ENCODE results near the gene PDAP1. TPM values are rescaled to one million over a fixed set of nuclear protein-coding genes. Genes with fewer than 3 reads are reported as not detected.
"Not testable (repeated sequence)": the region's sequence is repeated elsewhere in the genome, so short reads cannot be mapped to it uniquely, and the experiment has no call there.

Gene PDAP1
- total RNA-seq = 105 and 109 TPM in 2 replicates

GRCh38 chr7:99408379-99409191, at the start of gene PDAP1, which contains the start of gene BUD31:
TSS of gene PDAP1 (minus strand) at chr7:99408597. CDS start at chr7:99408548, 49 bp downstream.
TSS of gene BUD31 (plus strand) at chr7:99408969. CDS start at chr7:99411093, 2,124 bp downstream.
- peak; percentile 85 for DNase-seq (ENCODE audit: extremely low read depth, low read depth, low spot score)

- no peak for DNase-seq (ENCODE audit: extremely low read depth, low read depth, low spot score)
Measured at GRCh38 chr7:99457650-99458493, 49.5 kb upstream of the PDAP1 start.

- no peak for DNase-seq (ENCODE audit: extremely low read depth, low read depth, low spot score)
Measured at GRCh38 chr7:99457050-99457649, 48.8 kb upstream of the PDAP1 start.

- DNase-seq (ENCODE audit: extremely low read depth, low read depth, low spot score) = no peak
Measured at GRCh38 chr7:99456288-99456687, 47.9 kb upstream of the PDAP1 start.

GRCh38 chr7:99455874-99456273, 47.5 kb upstream of the PDAP1 start:
- DNase-seq (ENCODE audit: extremely low read depth, low read depth, low spot score) = no peak

- DNase-seq (ENCODE audit: extremely low read depth, low read depth, low spot score) = no peak
Measured at GRCh38 chr7:99453105-99453504, 44.7 kb upstream of the PDAP1 start.

GRCh38 chr7:99452541-99452940, 44.1 kb upstream of the PDAP1 start:
- DNase-seq (ENCODE audit: extremely low read depth, low read depth, low spot score) = no peak

GRCh38 chr7:99451936-99452335, 43.5 kb upstream of the PDAP1 start:
- DNase-seq (ENCODE audit: extremely low read depth, low read depth, low spot score) = no peak

GRCh38 chr7:99449326-99449725, 40.9 kb upstream of the PDAP1 start:
- DNase-seq (ENCODE audit: extremely low read depth, low read depth, low spot score) = no peak

- no peak for DNase-seq (ENCODE audit: extremely low read depth, low read depth, low spot score)
Measured at GRCh38 chr7:99448855-99449254, 40.5 kb upstream of the PDAP1 start.

- DNase-seq (ENCODE audit: extremely low read depth, low read depth, low spot score) = no peak
Measured at GRCh38 chr7:99447943-99448342, 39.5 kb upstream of the PDAP1 start.

GRCh38 chr7:99446096-99446495, 37.7 kb upstream of the PDAP1 start:
- no peak for DNase-seq (ENCODE audit: extremely low read depth, low read depth, low spot score)

GRCh38 chr7:99440195-99440594, 31.8 kb upstream of the PDAP1 start:
- no peak for DNase-seq (ENCODE audit: extremely low read depth, low read depth, low spot score)

- peak; percentile 62 for DNase-seq (ENCODE audit: extremely low read depth, low read depth, low spot score)
Measured at GRCh38 chr7:99438573-99439480, 30.4 kb upstream of the PDAP1 start, which contains the start of the genes CPSF4 and PTCD1. TSS of gene CPSF4 (plus strand) at chr7:99438943. CDS start at chr7:99439083, 140 bp downstream. TSS of gene PTCD1 (minus strand) at chr7:99438798. CDS start at chr7:99435242, 3,556 bp downstream.

- DNase-seq (ENCODE audit: extremely low read depth, low read depth, low spot score) = no peak
Measured at GRCh38 chr7:99437946-99438572, 29.7 kb upstream of the PDAP1 start.

GRCh38 chr7:99433158-99433557, 24.8 kb upstream of the PDAP1 start:
- no peak for DNase-seq (ENCODE audit: extremely low read depth, low read depth, low spot score)

- not testable (repeated sequence) for DNase-seq (ENCODE audit: extremely low read depth, low read depth, low spot score)
Measured at GRCh38 chr7:99431756-99432540, 23.6 kb upstream of the PDAP1 start.

- DNase-seq (ENCODE audit: extremely low read depth, low read depth, low spot score) = no peak
Measured at GRCh38 chr7:99429756-99430155, 21.4 kb upstream of the PDAP1 start.
